MM.1S (cell line): ENCODE results near the gene WDR38.

Source experiments
- EZH2 ChIP-seq: fragments of 300-600 bp; sonication (generic); optimal IDR thresholded peaks from 2 replicates; pipeline ENCODE3; 2017; ENCODE audit warnings: low read depth, mild to moderate bottlenecking, antibody characterized with exemption, low read length, mixed read lengths
- TF ChIP-seq, protein P1 (sequence below): fragments of 300-600 bp; sonication (generic); IDR thresholded peaks from 2 replicates; pipeline ENCODE4 v1.5.1; 2016; ENCODE audit warnings: antibody characterized with exemption, low read length, mixed read lengths

DNA sequence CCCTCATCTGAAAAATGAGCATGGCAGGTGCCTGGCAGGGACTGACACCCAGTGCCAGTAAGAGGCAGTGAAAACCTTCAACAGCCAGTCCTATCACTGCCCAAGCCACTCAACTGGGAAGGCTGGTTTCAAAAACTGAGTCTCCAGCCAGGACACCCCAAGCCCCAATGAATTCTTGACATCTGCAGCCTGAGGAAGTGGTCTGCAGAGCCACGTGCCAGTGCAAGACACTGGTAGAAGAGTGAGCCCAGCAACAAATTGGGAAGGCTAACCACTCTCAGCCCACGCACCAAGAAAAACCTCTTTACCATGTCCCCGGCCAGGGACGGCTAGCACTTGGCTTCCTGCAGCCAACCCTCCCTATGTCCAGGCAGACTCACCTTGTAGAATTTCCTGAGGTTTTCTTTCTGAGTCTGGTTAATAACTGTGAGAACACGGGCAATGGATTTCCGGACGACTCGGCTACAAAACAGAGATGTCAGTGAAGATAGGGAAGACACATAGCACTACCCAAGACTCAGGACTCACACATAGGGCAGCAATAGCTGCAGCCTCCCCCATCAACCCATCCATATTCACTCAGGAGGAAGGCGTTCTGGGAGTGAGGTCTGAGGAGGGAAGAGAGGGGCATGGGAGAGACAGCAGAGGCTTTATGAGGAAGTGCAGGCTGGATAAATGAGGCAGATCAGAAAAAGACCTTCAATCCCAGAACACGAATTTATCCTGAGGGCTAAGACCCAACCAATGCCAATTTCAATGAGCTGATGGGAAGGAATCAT is 6.7 kb downstream of the WDR38 start:
- TF ChIP-seq EZH2 = no peak
- TF ChIP-seq, protein P1, sequence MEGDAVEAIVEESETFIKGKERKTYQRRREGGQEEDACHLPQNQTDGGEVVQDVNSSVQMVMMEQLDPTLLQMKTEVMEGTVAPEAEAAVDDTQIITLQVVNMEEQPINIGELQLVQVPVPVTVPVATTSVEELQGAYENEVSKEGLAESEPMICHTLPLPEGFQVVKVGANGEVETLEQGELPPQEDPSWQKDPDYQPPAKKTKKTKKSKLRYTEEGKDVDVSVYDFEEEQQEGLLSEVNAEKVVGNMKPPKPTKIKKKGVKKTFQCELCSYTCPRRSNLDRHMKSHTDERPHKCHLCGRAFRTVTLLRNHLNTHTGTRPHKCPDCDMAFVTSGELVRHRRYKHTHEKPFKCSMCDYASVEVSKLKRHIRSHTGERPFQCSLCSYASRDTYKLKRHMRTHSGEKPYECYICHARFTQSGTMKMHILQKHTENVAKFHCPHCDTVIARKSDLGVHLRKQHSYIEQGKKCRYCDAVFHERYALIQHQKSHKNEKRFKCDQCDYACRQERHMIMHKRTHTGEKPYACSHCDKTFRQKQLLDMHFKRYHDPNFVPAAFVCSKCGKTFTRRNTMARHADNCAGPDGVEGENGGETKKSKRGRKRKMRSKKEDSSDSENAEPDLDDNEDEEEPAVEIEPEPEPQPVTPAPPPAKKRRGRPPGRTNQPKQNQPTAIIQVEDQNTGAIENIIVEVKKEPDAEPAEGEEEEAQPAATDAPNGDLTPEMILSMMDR = no peak
